Suprapubic skin (tissue), 4 donors: ENCODE results near the gene ANKRD66. TPM values are rescaled to one million over a fixed set of nuclear protein-coding genes. Genes with fewer than 3 reads are reported as not detected.

ENCODE experiments used
- DNase-seq, 2 donors: peaks; one replicate each; pipeline ENCODE4 v3.0.0-alpha.2; 2019; ENCODE audit warnings: low spot score in 2 of 2
- H3K27ac ChIP-seq: fragments of 200-600 bp; sonication (generic); one replicate; pipeline ENCODE4 v1.5.1; 2019
- H3K27me3 ChIP-seq: fragments of 200-600 bp; sonication (generic); one replicate; pipeline ENCODE4 v1.5.1; 2019
- H3K36me3 ChIP-seq: fragments of 200-600 bp; sonication (generic); one replicate; pipeline ENCODE4 v1.5.1; 2019
- H3K4me1 ChIP-seq: fragments of 200-600 bp; sonication (generic); one replicate; pipeline ENCODE4 v1.5.1; 2019
- H3K4me3 ChIP-seq: fragments of 200-600 bp; sonication (generic); one replicate; pipeline ENCODE4 v1.5.1; 2019; ENCODE audit warnings: mild to moderate bottlenecking
- H3K9me3 ChIP-seq: fragments of 200-600 bp; sonication (generic); one replicate; pipeline ENCODE4 v1.5.1; 2019
- CTCF ChIP-seq, 2 donors: fragments of 200-600 bp in 1 of 2; fragments of 450-650 bp in 1 of 2; sonication (generic) in 1 of 2; IDR thresholded peaks; one replicate each; pipeline ENCODE4 v1.5.1; 2016 to 2019; ENCODE audit warnings: antibody characterized with exemption in 2 of 2, mild to moderate bottlenecking in 1 of 2, moderate library complexity in 1 of 2
- EP300 ChIP-seq: sonication (generic); formaldehyde crosslinking; IDR thresholded peaks from one replicate; pipeline ENCODE4 v1.6.1; 2017; ENCODE audit warnings: antibody characterized with exemption
- POLR2A ChIP-seq, 2 donors: fragments of 450-650 bp; IDR thresholded peaks; one replicate each; pipeline ENCODE4 v1.6.1; 2017; ENCODE audit warnings: antibody characterized with exemption in 2 of 2, mild to moderate bottlenecking in 2 of 2, moderate library complexity in 2 of 2
- POLR2AphosphoS5 ChIP-seq, 3 donors: sonication (generic); formaldehyde crosslinking; IDR thresholded peaks; one replicate each; pipeline ENCODE4 v1.6.1; 2017; ENCODE audit warnings: antibody characterized with exemption in 3 of 3
- WGBS: methylation state at CpG from one replicate; pipeline ENCODE4 v1.1.5; 2018; 5-methylcytosine and 5-hydroxymethylcytosine counted together
- total RNA-seq, 4 donors: library from RNA; depleted of rRNA; stranded (reverse); fragments of >200 nt; gene quantifications; one replicate each; pipeline ENCODE4 v1.1.0, GENCODE V29; 2016

The ANKRD66 gene
- total RNA-seq, 4 donors from 2014 or later = not detected

DNA sequence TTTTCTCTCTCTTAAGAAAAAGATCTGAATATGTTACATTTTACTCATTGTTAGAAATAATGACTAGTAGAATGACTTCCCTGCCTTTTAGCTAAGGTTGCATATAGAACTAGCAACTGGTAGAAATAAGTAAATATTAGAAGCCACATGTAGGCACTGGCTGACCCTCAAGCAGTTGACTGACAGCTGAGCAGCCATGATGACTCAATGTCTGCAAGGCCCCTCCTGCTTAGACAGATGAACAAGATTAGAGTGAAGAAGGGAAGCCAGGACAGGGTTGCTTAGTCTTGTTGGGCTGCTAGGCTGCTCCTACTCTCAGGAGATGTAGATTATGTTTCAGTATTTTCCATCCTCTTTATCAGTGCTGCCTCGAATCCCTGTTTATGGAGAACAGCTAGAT is 52.9 kb downstream of the ANKRD66 start:
- TF ChIP-seq EP300 = no peak
- no peak for TF ChIP-seq POLR2AphosphoS5 (IDR thresholded peaks at IDR 0.05)
- no peak for TF ChIP-seq CTCF (IDR thresholded peaks at IDR 0.05)
- no peak for TF ChIP-seq POLR2A (IDR thresholded peaks at IDR 0.05)
- DNase-seq = no peak
- WGBS = 64% methylated on average over 1 of the region's 1 CpG

DNA sequence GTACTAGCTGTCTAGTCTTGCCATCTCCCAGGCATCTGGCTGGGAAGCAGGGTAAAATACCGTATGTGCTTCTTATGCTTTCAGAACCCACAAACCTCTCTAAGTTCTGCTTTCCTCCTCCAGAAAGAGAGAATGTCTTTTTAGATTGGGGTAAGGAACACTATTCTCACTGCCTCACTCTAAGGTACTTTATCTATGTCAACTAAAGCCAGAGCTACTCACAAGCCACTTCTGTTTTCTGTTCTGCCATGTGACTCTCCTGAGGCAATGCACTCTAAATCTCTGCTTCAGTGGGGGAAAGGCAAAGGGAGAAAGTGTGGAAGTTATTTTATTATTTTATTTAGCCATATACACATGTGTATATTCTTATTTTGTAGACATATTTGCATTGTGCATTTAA is 62.1 kb downstream of the ANKRD66 start:
- Histone ChIP-seq H3K4me3 (no peak overlapping the region), H3K27me3 (peaks cover 6% of the 10 kb centered on the region), H3K4me1 (no peaks in the 10 kb centered on the region), H3K9me3 (no peaks in the 10 kb centered on the region), H3K36me3 (no peaks in the 10 kb centered on the region), H3K27ac (no peak overlapping the region)
- DNase-seq = no peak
- WGBS = 27% methylated on average over 1 of the region's 1 CpG
- TF ChIP-seq POLR2A (IDR thresholded peaks at IDR 0.05) = no peak
- TF ChIP-seq CTCF (IDR thresholded peaks at IDR 0.05) = no peak
- no peak for TF ChIP-seq POLR2AphosphoS5 (IDR thresholded peaks at IDR 0.05)
- no peak for TF ChIP-seq EP300

More for the DNA sequence above, 52.9 kb downstream of the ANKRD66 start:
- Histone ChIP-seq H3K27ac (no peak overlapping the region), H3K4me1 (no peaks in the 10 kb centered on the region), H3K9me3 (no peaks in the 10 kb centered on the region), H3K27me3 (no peaks in the 10 kb centered on the region), H3K36me3 (no peaks in the 10 kb centered on the region), H3K4me3 (no peak overlapping the region)

Other genes starting within 250 kb of the ANKRD66 start
- 10 to 100 TPM; 20.0 to 46.4 (median 33.1) TPM for gene CYP39A1, start 94.1 kb upstream of the ANKRD66 start, total RNA-seq
- gene SLC25A27, start 94.0 kb upstream of the ANKRD66 start, total RNA-seq = 10 to 100 TPM; 18.3 to 74.2 (median 24.0) TPM
- 1 to 10 TPM in 2 of 4 donors, under 1 TPM in 2; 0.49 to 1.8 (median 0.82) TPM for gene TDRD6, start 59.0 kb upstream of the ANKRD66 start, total RNA-seq
- 1 to 10 TPM; 2.8 to 7.6 (median 4.5) TPM for gene PLA2G7, start 11.6 kb upstream of the ANKRD66 start, total RNA-seq
- under 1 TPM in 2 of 4 donors, not detected in 2; 0.30 to 0.34 TPM for gene MEP1A, start 46.5 kb downstream of the ANKRD66 start, total RNA-seq
- 10 to 100 TPM in 2 of 4 donors, 1 to 10 TPM in 2; 4.4 to 13.0 (median 8.4) TPM for gene ADGRF5, start 175.0 kb downstream of the ANKRD66 start, total RNA-seq